Umbilical cord (tissue), 2 donors: Measurements from ENCODE around the gene TIAM1. TPM values are rescaled to one million over a fixed set of nuclear protein-coding genes. Genes with fewer than 3 reads are reported as not detected.

Source experiments
- DNase-seq: peaks from one replicate; pipeline ENCODE4 v3.0.0-alpha.2; 2015; ENCODE audit warnings: low spot score
- total RNA-seq: library from RNA; depleted of rRNA; stranded (reverse); fragments of >200 nt; gene quantifications from one replicate; pipeline ENCODE4 v1.2.3, GENCODE V29; 2014; ENCODE audit warnings: low replicate concordance; ENCODE audit not compliant: insufficient read depth

Gene TIAM1
- total RNA-seq, 1 donor from 2014 or later: 14.0 TPM

- no peak for DNase-seq
These were observed 10.8 kb upstream of the TIAM1 start for GRCh38 chr21:31354604-31355443.

DNA sequence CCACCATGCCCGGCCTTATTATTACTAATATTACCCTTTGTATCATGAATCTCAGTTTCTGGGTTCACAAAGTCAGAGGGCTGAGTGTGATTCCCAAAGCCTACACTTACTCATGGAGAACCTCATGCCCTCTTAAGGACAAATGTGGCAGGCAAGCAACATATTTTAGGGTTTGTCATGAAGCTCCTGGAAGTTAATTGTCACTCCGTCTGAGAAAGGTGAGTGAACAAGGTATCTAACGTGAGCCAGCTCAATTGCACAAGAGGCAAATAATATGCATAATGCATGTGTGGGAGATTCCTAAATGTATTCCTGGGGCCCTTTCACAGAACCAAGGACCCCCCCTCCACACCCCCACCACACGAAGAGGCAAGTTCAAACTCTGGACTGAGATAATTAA, 10.1 kb upstream of the TIAM1 start:
- DNase-seq: no peak

- no peak for DNase-seq
These were observed 8.8 kb upstream of the TIAM1 start for GRCh38 chr21:31352836-31353235.

DNA sequence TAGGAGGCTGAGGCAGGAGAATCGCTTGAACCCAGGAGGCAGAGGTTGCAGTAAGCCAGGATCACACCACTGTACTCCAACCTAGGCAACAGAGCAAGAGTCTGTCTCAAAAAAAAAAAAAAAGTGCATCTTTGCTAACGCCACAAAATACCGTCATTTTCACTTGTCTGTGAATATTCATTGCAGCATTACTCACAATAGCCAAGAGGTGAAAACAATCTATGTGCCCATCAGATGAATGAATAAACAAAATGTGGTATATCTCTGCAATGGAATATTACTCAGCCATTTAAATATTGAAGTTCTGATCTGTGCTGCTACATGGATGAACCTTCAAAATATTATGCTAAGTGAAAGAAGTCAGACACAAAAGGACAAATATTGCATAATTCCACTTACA, 7.9 kb upstream of the TIAM1 start:
- DNase-seq: no peak

DNA sequence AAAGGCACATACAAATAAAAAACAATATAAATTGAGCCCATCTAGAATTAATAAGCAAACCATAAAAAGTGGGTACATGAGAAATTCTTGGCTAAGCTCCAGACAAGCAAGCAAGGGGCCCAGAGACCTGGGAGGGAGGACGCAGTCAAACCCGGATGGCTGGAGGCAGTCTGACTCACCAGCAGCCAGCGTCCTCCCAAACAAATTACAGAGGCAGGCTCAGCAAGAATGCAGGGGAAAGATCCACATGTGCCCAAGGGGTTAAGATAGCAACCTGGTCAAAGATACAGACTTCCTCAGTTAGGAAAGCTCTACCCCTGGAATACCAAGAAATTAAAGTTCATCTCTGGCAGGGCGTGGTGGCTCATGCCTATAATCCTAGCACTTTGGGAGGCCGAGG, 7.4 kb upstream of the TIAM1 start:
- peak; percentile 76 for DNase-seq

- no peak for DNase-seq
These were observed 5.1 kb upstream of the TIAM1 start for GRCh38 chr21:31349208-31349607.

GRCh38 chr21:31348188-31348587, 4.1 kb upstream of the TIAM1 start:
- DNase-seq: no peak

DNA sequence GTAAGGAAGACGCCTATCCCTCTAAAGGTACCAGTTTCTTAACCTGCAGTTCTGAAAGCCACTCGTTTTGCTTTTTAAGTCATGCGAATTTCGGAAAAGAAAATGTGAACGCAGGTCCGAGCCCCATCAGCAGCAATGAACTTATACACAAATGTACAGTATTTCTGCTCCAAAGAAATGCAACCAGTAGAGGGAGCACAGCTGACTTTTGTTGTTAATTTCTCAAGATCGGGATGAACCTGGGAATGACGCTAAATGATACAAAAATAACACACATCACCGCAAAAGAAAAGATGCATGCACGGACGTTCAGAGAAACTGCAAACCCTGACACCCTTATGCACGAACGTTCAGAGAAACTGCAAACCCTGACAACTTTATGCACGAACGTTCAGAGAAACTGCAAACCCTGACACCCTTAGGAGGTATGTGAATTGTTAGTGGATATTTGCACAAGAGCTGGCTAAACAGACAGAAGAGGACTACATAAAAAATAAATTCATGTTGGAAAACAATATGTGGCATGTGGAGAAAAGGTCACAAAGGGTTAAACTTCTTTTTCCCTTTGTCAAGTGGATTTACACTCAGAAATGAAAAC, 3.5 kb upstream of the TIAM1 start:
- peak; percentile 45 for DNase-seq

DNA sequence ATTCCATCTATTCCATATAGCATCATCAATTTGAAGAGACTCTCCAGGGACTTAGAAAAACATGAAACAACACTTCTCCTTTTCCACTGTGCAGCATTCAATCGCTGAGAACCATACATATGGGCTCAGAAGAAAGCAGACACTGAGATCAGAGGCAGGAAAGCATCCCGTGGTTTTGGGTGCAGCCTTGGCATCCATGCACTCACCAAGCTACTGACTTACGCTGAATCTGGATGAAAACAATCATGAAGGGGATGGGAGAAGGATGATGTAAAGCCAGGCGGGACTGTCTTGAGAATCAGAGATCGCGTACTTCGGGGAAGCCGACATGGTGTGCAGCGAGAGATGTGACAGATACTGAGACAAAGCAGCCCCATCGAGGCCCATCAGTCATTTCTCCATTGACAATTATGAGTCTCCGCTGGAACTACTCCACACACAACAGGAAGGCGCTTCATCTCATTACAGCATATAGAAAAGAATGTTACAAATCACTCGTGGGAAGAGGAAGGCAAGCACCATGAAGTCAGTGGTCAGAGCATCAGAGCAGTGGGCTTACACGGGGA, 2.3 kb upstream of the TIAM1 start:
- peak; percentile 51 for DNase-seq

DNA sequence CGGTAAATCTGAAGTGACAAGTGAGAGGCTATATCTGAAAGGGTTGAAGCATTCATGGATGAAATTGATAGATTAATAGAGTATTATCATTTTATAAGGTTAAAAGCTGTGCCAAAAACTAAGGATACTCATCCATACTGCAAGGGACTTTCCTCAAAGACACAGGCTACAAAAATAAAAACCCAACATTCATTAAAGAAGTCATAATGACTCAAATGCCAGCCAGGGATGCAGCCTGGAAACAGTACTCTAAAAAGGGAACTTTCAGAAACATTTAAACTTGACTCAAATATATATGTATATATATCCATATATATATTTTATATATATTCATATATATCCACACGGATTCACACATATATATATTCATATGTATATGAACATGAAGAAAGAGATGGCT, 1.1 kb upstream of the TIAM1 start:
- DNase-seq: no peak

DNA sequence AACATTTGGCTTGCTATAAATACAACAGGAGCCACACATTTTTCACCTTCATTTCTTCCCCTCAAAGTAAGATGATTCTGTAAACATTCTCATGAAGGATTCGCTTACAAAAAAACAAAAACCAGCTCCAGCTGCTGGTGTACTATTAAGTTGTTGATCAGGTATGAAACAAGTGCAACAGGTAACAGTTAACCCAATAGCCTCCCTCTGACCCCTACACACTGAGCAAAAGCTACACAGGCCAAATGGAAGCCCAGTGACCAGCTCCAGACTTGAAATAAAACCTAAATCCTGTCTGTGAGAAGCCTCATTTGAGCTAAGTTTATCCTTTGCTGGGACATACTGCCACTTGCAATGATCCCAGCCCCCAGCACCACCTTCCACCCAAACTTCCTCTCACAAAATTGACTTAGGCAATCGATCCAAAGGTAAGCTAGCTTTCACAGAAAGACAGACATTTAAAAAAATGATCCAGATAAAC, 991 bp downstream of the TIAM1 start:
- no peak for DNase-seq

GRCh38 chr21:31342348-31342747, 1.7 kb downstream of the TIAM1 start:
- DNase-seq: no peak

DNA sequence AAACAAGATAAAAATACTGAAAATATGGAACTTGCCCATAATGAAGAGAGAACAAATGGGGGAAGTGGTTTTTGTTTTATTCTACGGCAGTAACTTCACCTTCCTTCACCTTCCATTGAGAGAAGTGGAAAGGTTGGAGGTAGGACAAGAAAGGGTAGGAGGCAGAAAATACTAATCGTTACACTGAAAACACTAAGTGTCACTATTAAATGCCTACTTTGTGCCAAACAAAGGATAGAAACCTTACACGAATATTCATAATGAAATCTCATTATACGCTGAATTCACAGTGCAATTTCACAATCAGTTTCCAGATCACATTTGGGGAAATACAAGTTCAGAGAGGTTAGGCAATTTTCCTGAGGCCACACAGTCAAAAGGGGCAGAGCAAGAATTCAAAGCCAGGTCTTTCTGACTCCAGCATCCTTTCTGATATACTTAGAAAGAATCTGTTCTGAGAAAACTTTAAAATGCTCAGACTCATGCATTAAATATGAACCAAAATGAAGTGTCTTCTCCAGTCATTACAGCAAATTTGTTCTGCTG, 3.0 kb downstream of the TIAM1 start:
- no peak for DNase-seq

GRCh38 chr21:31340514-31340913, 3.5 kb downstream of the TIAM1 start:
- no peak for DNase-seq

DNA sequence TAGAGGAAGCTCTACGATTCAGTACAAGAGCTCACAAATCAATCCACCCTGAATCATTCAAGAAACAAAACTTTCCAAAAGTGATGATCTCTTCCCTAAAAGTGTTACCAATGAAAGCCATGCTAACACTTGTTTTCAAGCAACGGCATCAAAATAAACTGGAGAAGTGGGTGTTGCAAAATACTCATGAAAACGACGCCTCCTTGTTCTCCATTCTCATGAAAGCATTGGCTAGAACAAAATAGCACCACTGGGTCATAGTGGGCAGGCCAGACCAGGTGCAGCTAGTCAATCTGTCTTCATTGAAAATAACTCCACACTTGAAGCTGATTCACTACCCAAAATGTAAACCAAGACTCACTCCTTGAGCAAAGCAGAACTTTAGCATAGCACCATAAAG, 4.3 kb downstream of the TIAM1 start:
- no peak for DNase-seq

DNA sequence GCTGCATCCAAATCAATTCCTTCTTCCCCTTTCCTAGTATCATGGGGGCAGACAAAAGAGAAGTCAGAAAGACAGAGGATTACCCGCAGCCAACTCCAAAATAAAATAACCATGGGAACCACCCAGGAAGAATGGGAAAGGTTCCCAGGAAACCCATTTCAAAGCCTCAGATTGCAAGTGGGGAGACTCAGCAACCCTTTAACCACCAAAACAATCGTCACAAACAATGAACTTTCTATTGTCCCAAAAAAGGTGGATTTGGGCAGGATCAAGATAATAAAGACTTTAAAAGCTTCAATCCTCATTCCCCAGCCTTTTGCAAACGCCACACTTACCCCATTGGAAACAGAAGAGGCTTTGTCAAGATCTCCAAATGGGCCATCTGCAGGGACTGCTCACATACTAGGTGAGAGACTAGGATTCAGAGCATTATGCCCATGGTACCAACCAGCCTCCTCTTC, 5.1 kb downstream of the TIAM1 start:
- DNase-seq: no peak

DNA sequence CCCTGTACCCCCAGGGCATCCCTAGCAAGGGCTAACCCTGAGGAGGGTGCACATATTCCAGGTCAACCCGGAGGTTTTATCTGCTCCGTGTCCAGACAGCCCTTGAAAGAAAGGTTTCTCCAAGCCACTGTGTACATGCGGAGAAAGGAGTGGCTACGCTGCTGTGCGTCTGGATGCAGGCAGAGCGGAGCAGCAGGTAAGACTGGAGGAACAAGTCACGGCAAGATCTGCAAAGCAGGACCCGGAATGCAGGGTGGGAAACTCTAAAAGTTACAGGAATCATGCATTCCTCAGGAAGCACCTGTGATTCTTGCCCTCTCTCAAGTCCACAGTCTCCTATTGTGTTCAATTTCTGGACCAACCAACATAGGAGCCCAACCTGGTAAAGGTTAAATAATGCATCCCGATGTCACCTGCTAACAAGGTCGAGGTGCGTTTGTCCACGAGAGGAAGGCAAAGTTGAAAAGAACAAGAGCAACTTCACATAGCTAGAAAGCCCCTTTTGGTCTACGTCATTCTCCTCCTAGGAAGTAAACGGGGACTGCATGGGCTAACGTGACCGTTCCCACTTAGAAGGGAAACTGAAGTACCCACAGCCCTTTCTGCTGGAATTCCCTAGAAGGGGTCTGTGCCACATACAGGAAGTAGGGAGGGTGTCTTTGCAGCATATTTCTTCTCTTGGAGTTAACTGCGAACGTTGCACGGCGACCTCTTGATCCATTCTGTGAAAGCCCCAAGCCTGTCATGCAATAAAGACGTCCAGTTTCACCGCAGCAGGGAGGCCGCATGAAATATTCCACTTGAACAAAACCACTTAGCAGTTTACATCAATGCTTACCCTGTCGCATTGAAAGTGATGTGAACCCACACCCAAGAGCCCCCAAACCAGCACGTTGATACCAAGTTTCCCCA, 5.8 kb downstream of the TIAM1 start:
- DNase-seq: peak; percentile 67

- no peak for DNase-seq
These were observed 7.0 kb downstream of the TIAM1 start for GRCh38 chr21:31337086-31337485.

GRCh38 chr21:31336739-31337040, 7.4 kb downstream of the TIAM1 start:
- DNase-seq: no peak

DNA sequence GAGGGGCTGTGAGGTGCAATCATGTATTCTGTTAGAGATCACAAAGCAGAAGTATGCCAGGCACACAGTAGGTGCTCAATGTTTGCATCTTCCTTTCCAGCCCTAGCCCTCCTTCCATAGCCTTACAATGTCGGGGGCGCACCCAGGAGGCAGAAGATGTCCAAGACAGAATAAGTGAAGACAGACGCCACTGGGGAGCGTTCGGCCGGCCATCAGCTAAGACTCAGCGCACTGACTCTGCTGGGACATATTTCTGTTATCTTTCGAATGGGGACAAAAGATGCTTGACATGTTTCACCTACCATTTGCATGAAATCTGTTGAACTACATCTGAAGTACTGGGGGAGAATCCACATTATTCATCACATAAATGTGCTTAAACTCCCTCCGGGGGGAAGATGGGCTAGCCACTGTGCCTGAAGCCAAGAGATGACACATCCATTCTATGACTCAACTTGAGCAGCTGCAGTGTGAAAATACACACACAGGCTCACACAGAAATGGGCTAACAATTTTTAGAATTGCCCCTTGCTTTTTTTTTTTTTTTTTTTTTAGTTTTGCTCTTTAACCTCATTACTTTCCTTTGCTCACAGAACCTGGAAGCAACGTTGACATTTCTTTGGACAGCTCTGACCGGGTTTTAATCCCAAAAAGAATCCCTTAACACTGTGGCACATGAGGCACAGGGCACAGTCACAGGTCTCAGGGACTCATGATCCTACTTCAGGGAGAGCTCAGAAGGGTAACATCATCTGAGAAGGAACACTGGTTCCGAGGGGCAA, 7.9 kb downstream of the TIAM1 start:
- peak; percentile 62 for DNase-seq

DNA sequence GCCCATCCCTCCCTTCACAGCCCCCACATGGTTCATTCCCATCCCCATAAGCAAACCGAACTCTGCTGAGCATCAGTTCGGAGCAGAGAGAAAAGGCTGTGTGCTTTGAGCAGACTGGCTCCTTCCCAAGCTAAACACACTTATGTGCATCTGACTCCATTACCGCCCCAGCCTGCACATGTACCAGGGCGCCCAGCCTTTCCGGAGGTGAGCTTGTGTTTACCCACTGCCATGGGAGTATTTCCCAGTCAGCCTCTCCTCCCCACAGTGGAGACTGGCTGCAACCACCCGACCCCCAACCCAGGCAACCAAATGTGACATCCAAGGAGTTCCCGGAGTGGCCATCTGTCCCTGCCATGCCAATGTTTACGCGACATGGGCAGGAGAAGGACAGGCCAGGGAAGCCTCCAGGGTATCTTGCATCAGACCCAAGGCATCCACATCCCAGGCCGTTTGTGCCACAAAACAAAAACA, 9.4 kb downstream of the TIAM1 start:
- no peak for DNase-seq
